K562 (cell line): Measurements from ENCODE around the gene TMEM174. TPM values are rescaled to one million over a fixed set of nuclear protein-coding genes. Genes with fewer than 3 reads are reported as not detected.
A peak's percentile ranks its signal among the peaks of the same experiment; 100 is the strongest.

ENCODE experiments used
- CSDE1 ChIP-seq, 2 experiments: fragments of 450-650 bp; IDR thresholded peaks; 2 replicates each; pipeline ENCODE4 v1.6.1; 2016; ENCODE audit warnings: mild to moderate bottlenecking in 1 of 2
- DNMT1 ChIP-seq: fragments of 450-650 bp; IDR thresholded peaks from 2 replicates; pipeline ENCODE4 v1.6.1; 2016; ENCODE audit warnings: antibody characterized with exemption, mild to moderate bottlenecking
- FOS ChIP-seq: IDR thresholded peaks from 3 replicates; pipeline ENCODE4 v1.6.1; 2011; ENCODE audit not compliant: insufficient read length; ENCODE audit errors: extremely low read depth
- NRF1 ChIP-seq, 2 experiments: fragments of 450-650 bp; IDR thresholded peaks in 1 of 2; conservative IDR thresholded peaks in 1 of 2; 2 replicates each; pipeline ENCODE4 v1.6.1; 2014; ENCODE audit warnings: mild to moderate bottlenecking in 2 of 2
- RBM22 ChIP-seq: fragments of 200-400 bp; formaldehyde crosslinking; IDR thresholded peaks from 2 replicates; pipeline ENCODE4 v1.6.1; 2018; ENCODE audit warnings: low read length, low read depth; ENCODE audit not compliant: poor library complexity, severe bottlenecking
- SMARCA5 ChIP-seq: fragments of 450-650 bp; IDR thresholded peaks from 2 replicates; pipeline ENCODE4 v1.6.1; 2016
- UBTF ChIP-seq, 2 experiments: IDR thresholded peaks; 2 replicates each; pipeline ENCODE4 v1.6.1; 2012; ENCODE audit warnings: improper control_type of control experiment in 2 of 2, low read depth in 2 of 2, low read length in 2 of 2, borderline replicate concordance in 1 of 2
- ZFP30 ChIP-seq: fragments of 250-450 bp; sonication (Bioruptor Pico); IDR thresholded peaks from 2 replicates; pipeline ENCODE4 v1.8.0; 2022; ENCODE audit warnings: moderate library complexity, mild to moderate bottlenecking, inconsistent platforms, borderline replicate concordance
- polyA plus RNA-seq, 8 experiments: library from polyadenylated mRNA; depleted of rRNA in 4 of 8; stranded (reverse) in 5 of 8; unstranded in 3 of 8; fragments of >200 nt; fragmentation: Nextera tagmentation in 2 of 8; fragmentation: Illumina TruSeq in 1 of 8; extraction: Ambion mirVana in 2 of 8; extraction: Trizol in 1 of 8; gene quantifications; 2 replicates each; pipeline versions ENCODE4 v1.2.1 to v1.2.3, GENCODE V29; 2011 to 2014; ENCODE audit warnings: inconsistent platforms in 1 of 8, missing spikeins in 1 of 8
- total RNA-seq, 7 experiments: library from RNA; depleted of rRNA in 6 of 7; stranded (reverse); fragments of >200 nt in 6 of 7; fragmentation: Illumina TruSeq in 2 of 7; extraction: Trizol in 2 of 7; gene quantifications; 2 replicates each; pipeline versions ENCODE4 v1.2.1 to v1.2.3, GENCODE V29; 2011 to 2021; ENCODE audit warnings: low replicate concordance in 1 of 7
- TF ChIP-seq, protein P1 (sequence below): fragments of 200-400 bp; formaldehyde crosslinking; IDR thresholded peaks from 2 replicates; pipeline ENCODE4 v1.6.1; 2017; ENCODE audit warnings: mild to moderate bottlenecking, low read depth, low read length, moderate library complexity
- TF ChIP-seq, protein P2 (sequence below): fragments of 250-450 bp; sonication (Bioruptor Pico); IDR thresholded peaks from 2 replicates; pipeline ENCODE4 v1.8.0; 2021; ENCODE audit warnings: moderate library complexity, mild to moderate bottlenecking, inconsistent platforms

Gene TMEM174
- total and polyA plus RNA-seq, 9 of the 15 experiments (the other 6 are each of a cell fraction or from before 2014, with no cell fraction given): not detected

DNA sequence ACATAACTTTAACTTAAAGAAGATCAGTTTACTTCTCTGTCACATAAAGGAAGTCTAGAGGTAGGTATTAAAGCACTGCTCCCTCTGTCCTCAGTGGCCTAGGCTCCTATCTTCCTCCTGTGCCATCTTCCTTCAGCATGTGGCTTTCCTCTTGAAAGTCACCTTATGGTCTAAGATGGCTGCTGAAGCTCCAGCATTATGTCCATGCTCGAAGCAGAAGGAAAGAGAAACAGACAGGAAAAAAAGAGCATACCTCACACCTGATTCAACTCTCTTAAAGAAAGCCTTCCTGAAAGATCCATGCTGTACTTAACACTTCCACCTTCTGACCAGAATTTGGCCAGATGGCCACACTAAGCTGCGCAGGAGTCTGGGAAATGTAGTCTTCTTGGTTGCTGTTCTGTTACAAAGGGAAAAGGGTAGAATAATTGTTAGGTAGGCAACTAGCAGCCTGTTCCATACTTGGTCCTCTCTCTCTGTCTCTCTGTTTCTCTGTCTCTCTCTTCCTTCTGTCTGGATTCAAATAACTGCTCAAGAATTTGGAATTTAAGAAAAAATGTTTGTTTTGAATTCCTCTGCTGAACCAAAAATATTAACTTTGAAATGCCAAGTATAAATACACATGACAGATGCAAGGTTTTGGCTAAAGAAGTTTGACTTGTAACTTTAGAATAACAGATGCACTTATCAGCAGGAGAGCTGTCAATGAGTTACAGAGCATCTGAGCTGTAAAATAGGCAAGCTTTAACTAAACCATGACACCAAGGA, 16.0 kb downstream of the TMEM174 start (continued):
- TF ChIP-seq FOS (no peak), DNMT1 (no peak), UBTF (IDR thresholded peaks at IDR 0.05; ENCODE audit: borderline replicate concordance in 1 of 2, low read depth in 2 of 2, low read length in 2 of 2) (no peak), RBM22 (no peak), SMARCA5 (no peak), NRF1 (conservative IDR thresholded peaks at IDR 0.05 in 1 of 2, IDR thresholded peaks at IDR 0.05 in 1 of 2) (peak; percentile 75 to 80), CSDE1 (IDR thresholded peaks at IDR 0.05) (no peak), ZFP30 (CRISPR knock-in tag) (no peak)
- TF ChIP-seq, protein P1, sequence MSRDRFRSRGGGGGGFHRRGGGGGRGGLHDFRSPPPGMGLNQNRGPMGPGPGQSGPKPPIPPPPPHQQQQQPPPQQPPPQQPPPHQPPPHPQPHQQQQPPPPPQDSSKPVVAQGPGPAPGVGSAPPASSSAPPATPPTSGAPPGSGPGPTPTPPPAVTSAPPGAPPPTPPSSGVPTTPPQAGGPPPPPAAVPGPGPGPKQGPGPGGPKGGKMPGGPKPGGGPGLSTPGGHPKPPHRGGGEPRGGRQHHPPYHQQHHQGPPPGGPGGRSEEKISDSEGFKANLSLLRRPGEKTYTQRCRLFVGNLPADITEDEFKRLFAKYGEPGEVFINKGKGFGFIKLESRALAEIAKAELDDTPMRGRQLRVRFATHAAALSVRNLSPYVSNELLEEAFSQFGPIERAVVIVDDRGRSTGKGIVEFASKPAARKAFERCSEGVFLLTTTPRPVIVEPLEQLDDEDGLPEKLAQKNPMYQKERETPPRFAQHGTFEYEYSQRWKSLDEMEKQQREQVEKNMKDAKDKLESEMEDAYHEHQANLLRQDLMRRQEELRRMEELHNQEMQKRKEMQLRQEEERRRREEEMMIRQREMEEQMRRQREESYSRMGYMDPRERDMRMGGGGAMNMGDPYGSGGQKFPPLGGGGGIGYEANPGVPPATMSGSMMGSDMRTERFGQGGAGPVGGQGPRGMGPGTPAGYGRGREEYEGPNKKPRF: no peak
- TF ChIP-seq, protein P2, sequence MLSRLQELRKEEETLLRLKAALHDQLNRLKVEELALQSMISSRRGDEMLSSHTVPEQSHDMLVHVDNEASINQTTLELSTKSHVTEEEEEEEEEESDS: no peak
